Germinal center (tissue), 1 donor: Measurements from ENCODE around the gene DPYSL5.

Experiments
- DNase-seq: peaks from one replicate; pipeline ENCODE4 v3.0.0; 2012; ENCODE audit warnings: mixed read lengths, low spot score

Gene DPYSL5

GRCh38 chr2:26932974-26933373 lies 85.0 kb downstream of the DPYSL5 start:
- DNase-seq = no peak

- no peak for DNase-seq
Measured at GRCh38 chr2:26933431-26934334, 85.8 kb downstream of the DPYSL5 start.

GRCh38 chr2:26934335-26934724 lies 86.4 kb downstream of the DPYSL5 start:
- no peak for DNase-seq

- DNase-seq = no peak
Measured at GRCh38 chr2:26934985-26935384, 87.1 kb downstream of the DPYSL5 start.

- DNase-seq = no peak
Measured at GRCh38 chr2:26936855-26937254, 88.9 kb downstream of the DPYSL5 start.

GRCh38 chr2:26938399-26939118 lies 90.6 kb downstream of the DPYSL5 start:
- no peak for DNase-seq

GRCh38 chr2:26940001-26940400 lies 92.1 kb downstream of the DPYSL5 start:
- DNase-seq = no peak

GRCh38 chr2:26941486-26941885 lies 93.6 kb downstream of the DPYSL5 start:
- DNase-seq = no peak

- peak; percentile 78 for DNase-seq
Measured at GRCh38 chr2:26942543-26943295, 94.8 kb downstream of the DPYSL5 start.

- no peak for DNase-seq
Measured at GRCh38 chr2:26945991-26946750, 98.2 kb downstream of the DPYSL5 start.

GRCh38 chr2:26946841-26947784 lies 99.2 kb downstream of the DPYSL5 start:
- no peak for DNase-seq

- no peak for DNase-seq
Measured at GRCh38 chr2:26948800-26949199, 100.9 kb downstream of the DPYSL5 start.

DNA sequence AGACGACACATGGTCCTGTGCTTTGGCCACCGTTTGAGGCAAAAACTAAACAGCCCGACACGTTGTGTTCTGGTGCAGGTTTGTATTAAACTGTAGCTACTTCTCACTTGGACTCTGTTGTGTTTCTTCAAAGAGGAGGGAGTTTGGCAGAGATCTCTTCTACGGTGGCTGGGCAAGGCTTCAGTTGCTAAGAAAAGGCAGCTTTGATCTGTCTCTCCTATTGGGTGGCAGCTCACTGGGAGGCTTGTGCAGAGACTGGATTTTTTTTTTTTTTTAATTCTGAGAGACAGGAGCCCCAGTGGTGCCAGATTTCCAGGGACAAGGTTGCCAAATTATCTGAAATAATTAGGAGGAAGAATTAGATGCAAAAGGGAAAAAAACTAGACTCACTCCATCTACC lies 102.3 kb downstream of the DPYSL5 start:
- DNase-seq = no peak

DNA sequence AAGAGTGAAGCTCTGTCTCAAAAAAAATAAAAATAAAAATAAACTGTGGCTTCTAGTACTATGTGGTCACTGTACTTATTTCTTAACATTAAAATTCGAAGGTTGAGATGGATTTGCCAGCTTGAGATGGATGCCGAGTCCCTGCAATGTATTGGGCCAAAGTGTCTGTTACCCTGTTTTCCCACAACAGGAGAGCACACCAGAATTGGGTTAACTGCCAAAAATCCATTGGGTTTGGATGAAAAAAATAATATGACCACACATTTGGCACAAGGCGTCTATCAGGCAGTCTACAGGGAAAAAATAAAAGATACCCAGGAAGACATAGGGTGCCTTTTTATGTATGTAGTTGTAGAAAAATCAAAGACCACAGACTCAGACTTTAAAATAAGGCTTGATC lies 103.3 kb downstream of the DPYSL5 start:
- DNase-seq = no peak

GRCh38 chr2:26952374-26952773 lies 104.4 kb downstream of the DPYSL5 start:
- DNase-seq = no peak

GRCh38 chr2:26954135-26954534 lies 106.2 kb downstream of the DPYSL5 start:
- DNase-seq = no peak

GRCh38 chr2:26957041-26957440 lies 109.1 kb downstream of the DPYSL5 start:
- no peak for DNase-seq

DNA sequence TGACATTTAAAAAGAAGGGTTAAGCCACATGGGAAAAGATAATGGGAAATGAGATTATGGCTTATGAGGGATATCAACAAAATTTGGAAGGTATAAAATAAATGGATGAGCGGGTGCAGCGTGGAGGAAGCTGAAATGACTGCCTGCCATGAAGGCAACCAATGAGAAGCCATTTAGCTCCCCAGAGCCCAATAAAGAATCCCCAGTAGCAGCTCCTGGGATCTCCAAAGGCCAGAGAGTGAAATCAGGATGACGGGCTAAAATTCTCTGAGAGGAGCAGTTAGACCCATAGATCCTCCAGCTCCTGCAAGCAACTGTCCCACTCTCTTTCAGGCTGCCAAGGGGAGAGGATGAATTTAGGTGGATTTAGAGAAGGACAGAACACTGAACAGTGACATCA lies 109.6 kb downstream of the DPYSL5 start:
- DNase-seq = no peak

- DNase-seq = no peak
Measured at GRCh38 chr2:26959331-26959730, 111.4 kb downstream of the DPYSL5 start.

GRCh38 chr2:26964446-26965130 lies 116.7 kb downstream of the DPYSL5 start:
- DNase-seq = no peak
